Skeletal muscle satellite cell (primary cell): ENCODE results near the gene RUNDC3A.

ENCODE experiments used
- H3K27me3 ChIP-seq: 2 replicates; pipeline ENCODE4 v1.7.0; 2013; ENCODE audit warnings: low read length; ENCODE audit not compliant: control insufficient read depth, insufficient read depth
- H3K36me3 ChIP-seq: 2 replicates; pipeline ENCODE4 v1.7.0; 2013; ENCODE audit warnings: mild to moderate bottlenecking, control low read depth, low read length; ENCODE audit not compliant: insufficient read depth
- H3K4me1 ChIP-seq: 2 replicates; pipeline ENCODE4 v1.7.0; 2013; ENCODE audit warnings: low read length; ENCODE audit not compliant: control insufficient read depth, insufficient read depth
- H3K4me2 ChIP-seq: 2 replicates; pipeline ENCODE4 v1.7.0; 2013; ENCODE audit warnings: mild to moderate bottlenecking, low read length
- H3K4me3 ChIP-seq: 2 replicates; pipeline ENCODE4 v1.7.0; 2013; ENCODE audit warnings: low read length
- H3K9ac ChIP-seq: 2 replicates; pipeline ENCODE4 v1.7.0; 2013; ENCODE audit warnings: mild to moderate bottlenecking, low read depth, low read length, moderate library complexity
- H3K9me3 ChIP-seq: replicated peaks from 2 replicates; pipeline ENCODE4 v1.7.0; 2013; ENCODE audit warnings: mild to moderate bottlenecking, control low read depth, low read length

Gene RUNDC3A

GRCh38 chr17:44287651-44288050, 20.8 kb upstream of the RUNDC3A start:
- no peaks in the 10 kb centered on the region for H3K9me3 ChIP-seq
- no peaks in the 10 kb centered on the region for H3K4me1 ChIP-seq
- no peaks in the 10 kb centered on the region for H3K36me3 ChIP-seq
- no peak overlapping the region for H3K4me3 ChIP-seq
- peaks cover 22% of the 10 kb centered on the region for H3K27me3 ChIP-seq
- H3K4me2 ChIP-seq = no peak overlapping the region
- no peak overlapping the region for H3K9ac ChIP-seq

DNA sequence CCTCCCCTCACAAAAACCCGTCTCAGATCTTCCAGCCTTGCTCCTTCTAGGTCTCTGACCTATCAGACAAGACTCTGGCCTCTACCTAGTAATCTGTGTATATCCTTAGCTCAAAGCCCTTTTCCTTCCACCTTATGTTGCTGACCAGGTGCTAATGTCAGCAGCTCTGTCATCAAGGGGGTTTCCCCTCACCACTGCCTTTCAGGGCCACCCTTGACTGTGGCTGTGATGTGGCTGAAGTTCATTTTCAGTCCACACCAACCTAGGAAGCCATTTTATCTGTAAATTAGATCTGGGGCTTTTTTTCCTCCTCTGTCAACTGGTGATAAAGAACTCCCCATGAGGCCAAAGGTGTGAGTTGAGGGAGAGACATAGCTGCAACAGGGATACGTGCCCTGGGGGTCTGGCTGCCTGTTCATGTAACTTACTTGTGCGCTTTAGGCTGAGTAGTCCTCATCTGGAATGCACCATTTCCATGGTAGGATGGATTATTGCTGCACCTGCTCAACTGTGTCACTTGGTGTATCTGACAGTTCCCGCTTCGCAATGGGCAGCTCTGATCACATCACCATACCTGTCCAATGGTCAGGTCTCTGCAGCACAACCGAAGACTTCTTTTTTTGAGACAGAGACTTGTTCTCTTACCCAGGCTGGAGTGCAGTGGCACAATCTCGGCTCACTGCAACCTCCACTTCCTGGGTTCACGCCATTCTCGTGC, 14.7 kb upstream of the RUNDC3A start:
- H3K27me3 ChIP-seq = peaks cover 41% of the 10 kb centered on the region

GRCh38 chr17:44297975-44298374, 10.4 kb upstream of the RUNDC3A start:
- H3K4me2 ChIP-seq = no peak overlapping the region
- H3K27me3 ChIP-seq = peaks cover 36% of the 10 kb centered on the region
- H3K4me1 ChIP-seq = no peaks in the 10 kb centered on the region
- H3K9me3 ChIP-seq = no peaks in the 10 kb centered on the region
- no peak overlapping the region for H3K4me3 ChIP-seq
- no peak overlapping the region for H3K9ac ChIP-seq
- H3K36me3 ChIP-seq = no peaks in the 10 kb centered on the region

More for the DNA sequence above, 14.7 kb upstream of the RUNDC3A start:
- H3K4me1 ChIP-seq = no peaks in the 10 kb centered on the region
- H3K9ac ChIP-seq = no peak overlapping the region
- H3K9me3 ChIP-seq = no peaks in the 10 kb centered on the region
- no peak overlapping the region for H3K4me3 ChIP-seq
- H3K36me3 ChIP-seq = no peaks in the 10 kb centered on the region
- no peak overlapping the region for H3K4me2 ChIP-seq

DNA sequence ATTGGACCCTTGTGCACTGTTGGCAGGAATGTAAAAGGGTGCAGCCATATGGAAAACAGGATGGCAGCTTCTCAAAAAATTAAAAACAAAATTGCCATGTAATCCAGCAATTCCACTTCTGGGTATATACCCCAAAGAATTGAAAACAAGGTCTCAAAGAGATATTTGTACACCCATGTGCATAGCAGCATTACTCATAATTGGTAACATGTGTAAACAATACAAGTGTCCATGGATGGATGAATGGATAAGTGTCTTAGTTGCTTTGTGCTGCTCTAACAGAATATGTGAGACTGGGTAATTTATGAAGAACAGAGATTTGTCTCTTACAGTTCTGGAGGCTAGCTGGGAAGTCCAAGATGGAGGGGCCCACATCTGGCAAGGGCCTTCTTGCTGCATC, 3.8 kb upstream of the RUNDC3A start:
- Histone ChIP-seq H3K4me2 (no peak overlapping the region), H3K9me3 (no peaks in the 10 kb centered on the region), H3K27me3 (peaks cover 33% of the 10 kb centered on the region), H3K4me3 (no peak overlapping the region), H3K4me1 (peaks cover 7% of the 10 kb centered on the region), H3K9ac (no peak overlapping the region), H3K36me3 (no peaks in the 10 kb centered on the region)

DNA sequence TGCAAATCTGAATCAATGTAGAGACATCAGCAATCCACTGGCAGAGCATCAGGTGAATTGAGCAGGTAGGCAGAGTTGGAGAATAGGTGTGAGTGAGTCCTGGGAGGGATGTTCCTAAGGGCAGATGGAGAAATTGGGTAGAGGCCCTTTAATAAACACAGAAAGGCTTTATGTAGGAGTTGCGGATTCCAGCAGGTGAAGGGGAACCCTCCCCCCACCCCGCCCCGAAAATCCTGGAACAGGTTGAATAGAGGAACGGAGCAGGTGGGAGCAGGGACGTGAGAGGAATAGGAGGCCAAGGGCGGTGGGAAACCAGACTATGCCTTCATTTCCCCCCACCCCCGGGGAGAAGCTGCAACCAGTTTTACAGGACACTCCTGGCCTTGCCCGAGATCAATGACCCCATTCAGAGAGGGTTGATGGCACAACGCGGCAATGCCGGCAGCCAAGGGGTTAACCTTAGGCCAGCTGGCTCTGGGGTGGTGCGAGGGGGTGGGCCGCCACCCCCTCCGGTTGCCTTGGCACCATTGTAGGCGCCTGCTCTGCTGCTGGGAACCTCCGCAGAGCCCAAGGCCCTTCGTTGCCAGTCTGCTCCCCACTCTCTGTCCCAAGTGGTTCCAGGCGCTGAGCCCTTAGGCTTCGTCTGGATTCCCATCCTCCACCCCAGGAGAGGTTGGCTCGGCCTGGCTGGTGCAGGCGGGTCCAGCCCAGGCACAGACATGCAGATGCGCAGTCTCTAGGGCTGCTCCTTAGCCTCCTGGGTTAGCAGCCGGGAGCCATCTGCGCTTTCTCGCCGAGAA, 814 bp upstream of the RUNDC3A start:
- Histone ChIP-seq H3K9ac (no peak overlapping the region), H3K9me3 (no peaks in the 10 kb centered on the region), H3K4me1 (peaks cover 7% of the 10 kb centered on the region), H3K4me3 (no peak overlapping the region), H3K36me3 (no peaks in the 10 kb centered on the region), H3K27me3 (peaks cover 36% of the 10 kb centered on the region), H3K4me2 (peak overlapping the region; percentile 87)

DNA sequence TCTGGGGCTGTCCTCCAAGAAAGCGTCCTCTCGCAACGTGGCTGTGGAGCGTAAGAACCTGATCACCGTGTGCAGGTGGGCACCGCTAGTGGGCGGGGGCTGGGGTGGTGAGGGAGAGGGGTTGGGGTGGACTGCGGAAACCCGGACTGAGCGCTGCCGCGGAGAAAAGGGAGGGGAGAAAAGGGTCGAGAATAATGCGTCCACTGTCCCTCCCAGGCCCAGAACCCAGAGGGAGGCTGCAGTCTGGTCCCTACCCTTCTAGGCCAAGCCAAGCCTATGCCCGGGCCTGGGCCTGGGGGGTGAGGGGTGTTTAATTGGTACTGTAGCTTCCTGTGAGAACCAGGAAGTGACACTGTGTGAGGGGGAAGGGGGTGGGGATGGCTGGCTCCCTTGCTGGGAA, 464 bp downstream of the RUNDC3A start:
- H3K9me3 ChIP-seq = no peaks in the 10 kb centered on the region
- H3K4me3 ChIP-seq = peak overlapping the region; percentile 19
- H3K36me3 ChIP-seq = no peaks in the 10 kb centered on the region
- no peak overlapping the region for H3K9ac ChIP-seq
- peaks cover 7% of the 10 kb centered on the region for H3K4me1 ChIP-seq
- H3K27me3 ChIP-seq = peaks cover 38% of the 10 kb centered on the region
- H3K4me2 ChIP-seq = peak overlapping the region; percentile 87

DNA sequence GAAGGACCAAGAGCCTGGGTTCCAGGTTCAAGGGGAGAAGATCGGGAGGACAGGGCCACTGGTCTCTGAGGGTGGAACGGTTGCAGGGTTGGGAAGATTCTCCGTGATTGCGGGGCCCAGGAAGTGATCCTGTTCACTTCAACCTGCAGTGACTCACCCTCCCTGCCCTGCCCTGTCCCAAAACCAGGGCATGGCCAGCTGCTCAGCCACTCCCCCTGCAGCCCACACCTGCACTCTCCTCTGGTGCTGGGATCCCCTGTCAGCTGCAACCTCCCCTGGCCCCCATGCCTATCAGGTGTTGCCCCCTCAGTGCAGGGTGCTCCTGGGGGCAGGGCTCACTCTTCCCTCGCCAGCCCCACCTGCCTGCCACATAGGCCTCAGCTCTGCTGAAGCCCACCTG, 1.1 kb downstream of the RUNDC3A start:
- Histone ChIP-seq H3K4me1 (peaks cover 7% of the 10 kb centered on the region), H3K36me3 (no peaks in the 10 kb centered on the region), H3K9ac (no peak overlapping the region), H3K9me3 (no peaks in the 10 kb centered on the region), H3K4me2 (no peak overlapping the region), H3K4me3 (no peak overlapping the region), H3K27me3 (peaks cover 41% of the 10 kb centered on the region)

- H3K27me3 ChIP-seq = peaks cover 47% of the 10 kb centered on the region
- no peaks in the 10 kb centered on the region for H3K36me3 ChIP-seq
- H3K9me3 ChIP-seq = no peaks in the 10 kb centered on the region
- no peak overlapping the region for H3K4me2 ChIP-seq
- no peak overlapping the region for H3K4me3 ChIP-seq
- peaks cover 7% of the 10 kb centered on the region for H3K4me1 ChIP-seq
- no peak overlapping the region for H3K9ac ChIP-seq
Observed at GRCh38 chr17:44310188-44310587, 1.8 kb downstream of the RUNDC3A start.

- Histone ChIP-seq H3K27me3 (peaks cover 45% of the 10 kb centered on the region), H3K36me3 (no peaks in the 10 kb centered on the region), H3K4me2 (no peak overlapping the region), H3K4me1 (peaks cover 7% of the 10 kb centered on the region), H3K4me3 (no peak overlapping the region), H3K9me3 (no peaks in the 10 kb centered on the region), H3K9ac (no peak overlapping the region)
Observed at GRCh38 chr17:44310609-44311376, 2.4 kb downstream of the RUNDC3A start.

GRCh38 chr17:44311562-44312181, 3.3 kb downstream of the RUNDC3A start:
- Histone ChIP-seq H3K4me1 (peaks cover 7% of the 10 kb centered on the region), H3K9me3 (no peaks in the 10 kb centered on the region), H3K4me3 (no peak overlapping the region), H3K36me3 (no peaks in the 10 kb centered on the region), H3K27me3 (peaks cover 53% of the 10 kb centered on the region), H3K4me2 (no peak overlapping the region), H3K9ac (no peak overlapping the region)
